Panc1 (cell line): ENCODE measurements around the gene MYO18A. TPM values are rescaled to one million over a fixed set of nuclear protein-coding genes. Genes with fewer than 3 reads are reported as not detected.

Source experiments
- ATAC-seq: fragments of 200-7000 bp; cut with Tn5 transposase; 2 replicates; pipeline ENCODE4 v1.9.1; 2020; ENCODE audit warnings: mild to moderate bottlenecking, moderate library complexity
- BruUV-seq: library from RNA; stranded (reverse); fragments of 400-500 nt; replicated peaks from 2 replicates; lab custom pipeline; 2021; lab: Mats Ljungman, UMichigan
- CTCF ChIA-PET: fragments of 300-600 bp; sonication (Branson Sonifier 250); formaldehyde crosslinking; loops from one replicate; lab custom pipeline; 2022; ENCODE audit warnings: antibody characterized with exemption; lab: Charles Lee
- POLR2A ChIA-PET: fragments of 300-600 bp; sonication (Branson Sonifier 250); formaldehyde crosslinking; loops from one replicate; lab custom pipeline; 2022; ENCODE audit warnings: antibody characterized with exemption; lab: Charles Lee
- DNase-seq: peaks from one replicate; pipeline ENCODE4 v3.0.0-alpha.2; 2010; ENCODE audit warnings: low read depth, low spot score
- H3K27ac ChIP-seq: 2 replicates; pipeline ENCODE4 v1.5.1; 2011; ENCODE audit warnings: mild to moderate bottlenecking, low read length, inconsistent platforms
- H3K27me3 ChIP-seq: fragments of 200-500 bp; sonication (Bioruptor generic); 2 replicates; pipeline ENCODE4 v1.6.0; 2014; ENCODE audit warnings: low read length, inconsistent platforms; ENCODE audit not compliant: control insufficient read depth, insufficient read depth
- H3K36me3 ChIP-seq: fragments of 200-500 bp; sonication (Bioruptor generic); 2 replicates; pipeline ENCODE4 v1.5.1; 2014; ENCODE audit warnings: inconsistent platforms, mild to moderate bottlenecking, low read length, moderate library complexity; ENCODE audit not compliant: control insufficient read depth, insufficient read depth
- H3K4me1 ChIP-seq: 2 replicates; pipeline ENCODE4 v1.5.1; 2011; ENCODE audit warnings: inconsistent platforms, mild to moderate bottlenecking, low read length, moderate library complexity; ENCODE audit not compliant: control insufficient read depth, insufficient read depth
- H3K4me3 ChIP-seq, 2 experiments: 2 replicates each; pipeline ENCODE4 v1.5.1; 2011 to 2012; ENCODE audit warnings: low read depth in 2 of 2, low read length in 2 of 2, mild to moderate bottlenecking in 2 of 2, inconsistent platforms in 1 of 2, moderate library complexity in 1 of 2
- H3K9me3 ChIP-seq: fragments of 200-500 bp; sonication (Bioruptor generic); 2 replicates; pipeline ENCODE4 v1.5.1; 2014; ENCODE audit warnings: low read depth, mild to moderate bottlenecking, inconsistent platforms, low read length, moderate library complexity; ENCODE audit not compliant: control insufficient read depth, insufficient read depth
- CTCF ChIP-seq: fragments of 450-650 bp; IDR thresholded peaks from 2 replicates; pipeline ENCODE4 v1.5.1; 2017; ENCODE audit warnings: mild to moderate bottlenecking
- POLR2AphosphoS5 ChIP-seq: IDR thresholded peaks from 2 replicates; pipeline ENCODE4 v1.6.1; 2012; ENCODE audit warnings: mild to moderate bottlenecking, low read depth, low read length, moderate library complexity
- SIN3A ChIP-seq: IDR thresholded peaks from 2 replicates; pipeline ENCODE4 v1.6.1; 2012; ENCODE audit warnings: low read depth, mild to moderate bottlenecking, low read length, moderate library complexity, borderline replicate concordance; ENCODE audit not compliant: insufficient read depth
- TCF7L2 ChIP-seq: IDR thresholded peaks from 2 replicates; pipeline ENCODE4 v1.6.1; 2011; ENCODE audit warnings: mild to moderate bottlenecking, low read depth, low read length, inconsistent platforms
- in situ Hi-C: cut with HindIII; loops from 2 replicates; pipeline ENCODE4 v1.10.0; 2016; ENCODE audit warnings: low sequenced_read_pairs, low pct_unique_long_range_greater_than_20kb
- intact Hi-C: fragments of 100-400 bp; cut with micrococcal nuclease; formaldehyde crosslinking; loops from one replicate; pipeline ENCODE4 v1.10.0; 2022; ENCODE audit not compliant: unreplicated experiment
- total RNA-seq: library from RNA; stranded (reverse); gene quantifications from one replicate; pipeline ENCODE4 v1.2.1, GENCODE V29; 2021; ENCODE audit not compliant: unreplicated experiment
- TF ChIP-seq, protein P1 (sequence below), 2 experiments: IDR thresholded peaks; 2 replicates each; pipeline ENCODE4 v1.6.1; 2011 to 2012; ENCODE audit warnings: low read depth in 2 of 2, control low read depth in 1 of 2, low read length in 1 of 2, mild to moderate bottlenecking in 1 of 2, moderate library complexity in 1 of 2; ENCODE audit not compliant: insufficient read depth in 1 of 2

MYO18A gene
- total RNA-seq, 1 experiment from 2014 or later, result 108 TPM

- no peaks in the 10 kb centered on the region for H3K27me3 ChIP-seq
- no TSS peak for BruUV-seq
- no peaks in the 10 kb centered on the region for H3K4me1 ChIP-seq
- TF ChIP-seq, protein P1, sequence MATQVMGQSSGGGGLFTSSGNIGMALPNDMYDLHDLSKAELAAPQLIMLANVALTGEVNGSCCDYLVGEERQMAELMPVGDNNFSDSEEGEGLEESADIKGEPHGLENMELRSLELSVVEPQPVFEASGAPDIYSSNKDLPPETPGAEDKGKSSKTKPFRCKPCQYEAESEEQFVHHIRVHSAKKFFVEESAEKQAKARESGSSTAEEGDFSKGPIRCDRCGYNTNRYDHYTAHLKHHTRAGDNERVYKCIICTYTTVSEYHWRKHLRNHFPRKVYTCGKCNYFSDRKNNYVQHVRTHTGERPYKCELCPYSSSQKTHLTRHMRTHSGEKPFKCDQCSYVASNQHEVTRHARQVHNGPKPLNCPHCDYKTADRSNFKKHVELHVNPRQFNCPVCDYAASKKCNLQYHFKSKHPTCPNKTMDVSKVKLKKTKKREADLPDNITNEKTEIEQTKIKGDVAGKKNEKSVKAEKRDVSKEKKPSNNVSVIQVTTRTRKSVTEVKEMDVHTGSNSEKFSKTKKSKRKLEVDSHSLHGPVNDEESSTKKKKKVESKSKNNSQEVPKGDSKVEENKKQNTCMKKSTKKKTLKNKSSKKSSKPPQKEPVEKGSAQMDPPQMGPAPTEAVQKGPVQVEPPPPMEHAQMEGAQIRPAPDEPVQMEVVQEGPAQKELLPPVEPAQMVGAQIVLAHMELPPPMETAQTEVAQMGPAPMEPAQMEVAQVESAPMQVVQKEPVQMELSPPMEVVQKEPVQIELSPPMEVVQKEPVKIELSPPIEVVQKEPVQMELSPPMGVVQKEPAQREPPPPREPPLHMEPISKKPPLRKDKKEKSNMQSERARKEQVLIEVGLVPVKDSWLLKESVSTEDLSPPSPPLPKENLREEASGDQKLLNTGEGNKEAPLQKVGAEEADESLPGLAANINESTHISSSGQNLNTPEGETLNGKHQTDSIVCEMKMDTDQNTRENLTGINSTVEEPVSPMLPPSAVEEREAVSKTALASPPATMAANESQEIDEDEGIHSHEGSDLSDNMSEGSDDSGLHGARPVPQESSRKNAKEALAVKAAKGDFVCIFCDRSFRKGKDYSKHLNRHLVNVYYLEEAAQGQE (IDR thresholded peaks at IDR 0.05; ENCODE audit: insufficient read depth in 1 of 2, low read depth in 2 of 2, low read length in 1 of 2), result no peak
- TF ChIP-seq SIN3A, result no peak
- no peak for TF ChIP-seq POLR2AphosphoS5
- TF ChIP-seq TCF7L2, result no peak
- TF ChIP-seq CTCF, result no peak
- DNase-seq (no peak), ATAC-seq (no peak)
- in situ Hi-C loops, result no loop called here
- no peak overlapping the region for H3K4me3 ChIP-seq
- no peaks in the 10 kb centered on the region for H3K36me3 ChIP-seq
- H3K9me3 ChIP-seq, result no peaks in the 10 kb centered on the region
- no peak overlapping the region for H3K27ac ChIP-seq
- ChIA-PET CTCF (no interaction called here), POLR2A (no interaction called here)
- intact Hi-C loops, result no loop called here
Measured at GRCh38 chr17:29210879-29211278, 30.7 kb upstream of the MYO18A start.

DNA sequence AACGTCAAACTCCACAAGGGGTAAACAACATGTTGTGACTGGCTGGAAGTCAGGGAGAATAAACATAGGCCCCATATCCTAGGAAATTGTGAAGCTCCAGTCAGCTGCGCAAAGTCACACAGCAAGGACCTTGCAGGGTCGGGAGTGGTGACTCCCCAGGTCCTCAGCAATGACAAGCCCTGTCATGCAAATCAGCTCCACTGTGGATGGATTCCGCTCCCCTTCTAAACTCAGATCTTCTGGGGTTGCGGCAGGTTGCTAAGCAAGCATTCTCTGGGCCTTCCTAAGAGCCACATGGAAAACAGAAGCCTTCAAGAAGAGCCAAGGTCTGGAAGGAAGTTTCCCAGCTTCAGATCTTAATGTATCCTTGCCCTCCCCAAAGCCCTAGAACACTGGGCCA lies 28.9 kb upstream of the MYO18A start:
- BruUV-seq, result no TSS peak
- ATAC-seq (no peak), DNase-seq (no peak)
- CTCF ChIA-PET, result interaction anchor here (0.6 kb wide), 1 partner anchor 60 kb away, joined by 3 read pairs; no protein-coding TSS in a partner anchor
- in situ Hi-C loops (no loop called here), intact Hi-C loops (no loop called here)
- Histone ChIP-seq H3K4me1 (no peaks in the 10 kb centered on the region), H3K27me3 (no peaks in the 10 kb centered on the region), H3K4me3 (no peak overlapping the region), H3K27ac (no peak overlapping the region), H3K36me3 (no peaks in the 10 kb centered on the region), H3K9me3 (no peaks in the 10 kb centered on the region)
- POLR2A ChIA-PET, result interaction anchor here (0.5 to 0.8 kb wide), 4 partner anchors 11 to 150 kb away, joined by 3 to 5 read pairs (median 4); partner anchors contain the start of gene MYO18A
- no peak for TF ChIP-seq SIN3A
- no peak for TF ChIP-seq TCF7L2
- no peak for TF ChIP-seq POLR2AphosphoS5
- no peak for TF ChIP-seq CTCF
- TF ChIP-seq, protein P1 (IDR thresholded peaks at IDR 0.05; ENCODE audit: insufficient read depth in 1 of 2, low read depth in 2 of 2, low read length in 1 of 2), result no peak
